Loucy (cell line): ENCODE measurements around the gene RC3H2.
"Not testable (repeated sequence)": the region's sequence is repeated elsewhere in the genome, so short reads cannot be mapped to it uniquely, and the experiment has no call there.

ENCODE experiments used
- H2AFZ ChIP-seq: fragments of 200-600 bp; sonication (generic); 2 replicates; pipeline ENCODE4 v1.6.0; 2016; ENCODE audit warnings: antibody characterized with exemption, mild to moderate bottlenecking, low read length, moderate library complexity
- H3F3A ChIP-seq: fragments of 200-600 bp; 2 replicates; pipeline ENCODE4 v1.6.0; 2016; ENCODE audit warnings: antibody characterized with exemption, low read depth, mild to moderate bottlenecking
- H3K27me3 ChIP-seq: fragments of 200-600 bp; sonication (generic); 2 replicates; pipeline ENCODE4 v1.6.1; 2014; ENCODE audit warnings: low read length, mild to moderate bottlenecking; ENCODE audit not compliant: insufficient read depth, poor library complexity, severe bottlenecking
- H3K36me3 ChIP-seq: fragments of 200-600 bp; sonication (generic); 2 replicates; pipeline ENCODE4 v1.6.1; 2016; ENCODE audit warnings: low read length; ENCODE audit not compliant: insufficient read depth
- H3K4me1 ChIP-seq: fragments of 200-600 bp; sonication (generic); 2 replicates; pipeline ENCODE4 v1.5.1; 2014; ENCODE audit warnings: low read length, mild to moderate bottlenecking; ENCODE audit not compliant: insufficient read depth, poor library complexity, severe bottlenecking
- H3K4me2 ChIP-seq: fragments of 200-600 bp; sonication (generic); 2 replicates; pipeline ENCODE4 v1.6.0; 2014; ENCODE audit warnings: antibody characterized with exemption, low read length, low read depth, mild to moderate bottlenecking; ENCODE audit not compliant: poor library complexity, severe bottlenecking
- H3K4me3 ChIP-seq: fragments of 200-600 bp; sonication (generic); 2 replicates; pipeline ENCODE4 v1.5.1; 2014; ENCODE audit warnings: low read length, mild to moderate bottlenecking, mixed read lengths; ENCODE audit not compliant: poor library complexity, severe bottlenecking
- H3K79me2 ChIP-seq: fragments of 200-600 bp; sonication (generic); 2 replicates; pipeline ENCODE4 v1.6.1; 2014; ENCODE audit warnings: low read length; ENCODE audit not compliant: insufficient read depth
- H3K9ac ChIP-seq: fragments of 200-600 bp; sonication (generic); 2 replicates; pipeline ENCODE4 v1.6.0; 2014; ENCODE audit warnings: mild to moderate bottlenecking, low read depth, low read length, moderate library complexity; ENCODE audit not compliant: poor library complexity, severe bottlenecking
- H3K9me2 ChIP-seq: fragments of 200-600 bp; sonication (generic); replicated peaks from 2 replicates; pipeline ENCODE4 v1.6.1; 2016; ENCODE audit warnings: low read depth, low read length, mixed read lengths
- H3K9me3 ChIP-seq: fragments of 200-600 bp; sonication (generic); 2 replicates; pipeline ENCODE4 v1.6.1; 2014; ENCODE audit warnings: mild to moderate bottlenecking, antibody characterized with exemption, low read length, low read depth; ENCODE audit not compliant: insufficient read depth
- H4K20me1 ChIP-seq: fragments of 200-600 bp; sonication (generic); 2 replicates; pipeline ENCODE4 v1.6.0; 2014; ENCODE audit warnings: antibody characterized with exemption, low read length, mild to moderate bottlenecking; ENCODE audit not compliant: insufficient read depth, poor library complexity, severe bottlenecking
- EZH2phosphoT487 ChIP-seq: fragments of 200-600 bp; IDR thresholded peaks from 2 replicates; pipeline ENCODE4 v1.6.1; 2018; ENCODE audit warnings: antibody characterized with exemption, mild to moderate bottlenecking, moderate library complexity, borderline replicate concordance
- TF ChIP-seq, protein P1 (sequence below): fragments of 200-600 bp; sonication (generic); conservative IDR thresholded peaks from 2 replicates; pipeline ENCODE4 v1.5.1; 2014; ENCODE audit warnings: mild to moderate bottlenecking, antibody characterized with exemption, low read length

Gene RC3H2

DNA sequence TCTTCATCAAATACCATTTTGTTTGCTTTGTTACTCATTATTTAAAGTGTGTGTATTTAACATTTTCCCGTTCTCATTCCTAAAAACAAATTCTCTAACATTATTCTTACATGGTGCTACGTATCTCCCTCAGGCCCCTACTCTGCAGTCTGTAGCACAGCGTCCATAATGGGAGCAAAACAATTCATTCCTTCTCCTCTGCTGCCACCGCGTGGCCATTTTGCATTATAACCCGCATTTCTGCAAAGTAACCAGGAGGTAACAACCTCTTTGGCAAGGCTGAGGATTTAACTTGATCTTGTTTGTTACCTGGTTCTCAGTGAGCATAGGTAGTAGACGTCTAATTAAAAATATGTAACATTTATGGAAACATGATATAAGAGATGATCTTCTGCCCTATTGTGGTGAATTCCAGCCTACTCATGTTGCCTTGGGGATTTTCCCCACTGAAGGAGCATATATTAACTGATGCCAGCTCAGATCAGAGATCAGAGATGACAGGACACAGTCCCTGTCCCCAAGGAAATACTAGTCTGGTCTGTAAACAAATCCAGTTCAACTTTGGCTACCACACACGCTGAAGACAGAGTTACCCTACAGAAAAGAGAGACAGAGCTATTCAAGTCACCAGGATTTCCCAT, 94.7 kb downstream of the RC3H2 start:
- Histone ChIP-seq H3K27me3 (no peaks in the 10 kb centered on the region), H3K36me3 (no peaks in the 10 kb centered on the region), H2AFZ (peak overlapping the region; percentile 74), H3K4me2 (no peak overlapping the region), H4K20me1 (no peaks in the 10 kb centered on the region), H3K9ac (peak overlapping the region; percentile 40), H3K4me1 (peaks cover 25% of the 10 kb centered on the region), H3K9me2 (no peaks in the 10 kb centered on the region), H3K79me2 (no peaks in the 10 kb centered on the region), H3F3A (no peaks in the 10 kb centered on the region), H3K9me3 (no peaks in the 10 kb centered on the region), H3K4me3 (no peak overlapping the region)
- TF ChIP-seq EZH2phosphoT487 = no peak
- TF ChIP-seq, protein P1, sequence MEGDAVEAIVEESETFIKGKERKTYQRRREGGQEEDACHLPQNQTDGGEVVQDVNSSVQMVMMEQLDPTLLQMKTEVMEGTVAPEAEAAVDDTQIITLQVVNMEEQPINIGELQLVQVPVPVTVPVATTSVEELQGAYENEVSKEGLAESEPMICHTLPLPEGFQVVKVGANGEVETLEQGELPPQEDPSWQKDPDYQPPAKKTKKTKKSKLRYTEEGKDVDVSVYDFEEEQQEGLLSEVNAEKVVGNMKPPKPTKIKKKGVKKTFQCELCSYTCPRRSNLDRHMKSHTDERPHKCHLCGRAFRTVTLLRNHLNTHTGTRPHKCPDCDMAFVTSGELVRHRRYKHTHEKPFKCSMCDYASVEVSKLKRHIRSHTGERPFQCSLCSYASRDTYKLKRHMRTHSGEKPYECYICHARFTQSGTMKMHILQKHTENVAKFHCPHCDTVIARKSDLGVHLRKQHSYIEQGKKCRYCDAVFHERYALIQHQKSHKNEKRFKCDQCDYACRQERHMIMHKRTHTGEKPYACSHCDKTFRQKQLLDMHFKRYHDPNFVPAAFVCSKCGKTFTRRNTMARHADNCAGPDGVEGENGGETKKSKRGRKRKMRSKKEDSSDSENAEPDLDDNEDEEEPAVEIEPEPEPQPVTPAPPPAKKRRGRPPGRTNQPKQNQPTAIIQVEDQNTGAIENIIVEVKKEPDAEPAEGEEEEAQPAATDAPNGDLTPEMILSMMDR = peak; percentile 91

DNA sequence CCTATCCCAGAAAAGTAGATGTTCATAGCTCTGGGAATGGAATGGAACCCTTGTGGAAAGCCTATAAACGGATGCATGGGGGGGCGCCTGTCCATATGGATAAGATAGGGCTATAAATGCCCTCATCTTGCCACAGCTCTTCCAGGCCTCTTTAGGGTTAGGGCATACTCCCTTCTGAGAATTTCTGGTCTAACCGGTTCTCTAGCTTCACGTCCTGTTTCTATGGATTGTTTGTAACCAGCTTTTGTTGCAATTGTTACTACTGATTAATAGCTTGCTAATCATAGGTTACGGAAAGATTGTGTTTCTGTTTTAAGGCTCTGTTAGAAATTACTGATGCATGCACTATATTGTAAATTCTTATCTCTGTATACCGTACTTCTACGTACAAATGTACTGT, 95.9 kb downstream of the RC3H2 start:
- H3K9me3 ChIP-seq, H3K9me2 ChIP-seq, H4K20me1 ChIP-seq, H3K4me2 ChIP-seq, H3K4me3 ChIP-seq, H3K36me3 ChIP-seq, H3K27me3 ChIP-seq, H3K79me2 ChIP-seq, H2AFZ ChIP-seq, H3F3A ChIP-seq: not testable (repeated sequence)
- Histone ChIP-seq H3K9ac (peak overlapping the region; percentile 21), H3K4me1 (peaks cover 24% of the 10 kb centered on the region)

DNA sequence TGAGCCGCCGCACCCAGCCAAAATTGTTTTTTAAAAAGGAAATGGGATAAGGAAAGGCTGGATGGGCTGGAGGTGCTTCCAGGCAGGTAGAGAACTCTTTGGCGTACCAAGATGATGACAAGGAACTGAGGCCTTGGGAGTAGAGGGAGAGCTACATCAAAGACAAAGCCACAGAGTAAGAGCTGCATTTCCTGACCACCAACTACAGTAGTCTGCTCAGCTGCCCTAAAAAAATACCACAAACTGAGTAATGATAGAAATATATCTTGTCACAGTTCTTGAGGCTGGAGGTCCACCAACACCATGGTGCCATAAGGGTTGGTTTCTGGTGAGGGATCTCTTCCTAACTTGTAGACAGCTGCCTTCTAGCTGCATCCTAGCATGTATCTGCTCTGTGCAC, 97.0 kb downstream of the RC3H2 start:
- H3K36me3 ChIP-seq = no peaks in the 10 kb centered on the region
- H3K9me2 ChIP-seq = no peaks in the 10 kb centered on the region
- peak overlapping the region; percentile 54 for H3K4me2 ChIP-seq
- H3F3A ChIP-seq = no peaks in the 10 kb centered on the region
- no peaks in the 10 kb centered on the region for H4K20me1 ChIP-seq
- H3K9me3 ChIP-seq = no peaks in the 10 kb centered on the region
- H3K9ac ChIP-seq = peak overlapping the region; percentile 21
- peaks cover 24% of the 10 kb centered on the region for H3K4me1 ChIP-seq
- H3K4me3 ChIP-seq = peak overlapping the region; percentile 28
- H2AFZ ChIP-seq = no peak overlapping the region
- TF ChIP-seq EZH2phosphoT487 = no peak
- TF ChIP-seq, protein P1 = no peak
- H3K79me2 ChIP-seq = no peaks in the 10 kb centered on the region
- H3K27me3 ChIP-seq = no peaks in the 10 kb centered on the region

DNA sequence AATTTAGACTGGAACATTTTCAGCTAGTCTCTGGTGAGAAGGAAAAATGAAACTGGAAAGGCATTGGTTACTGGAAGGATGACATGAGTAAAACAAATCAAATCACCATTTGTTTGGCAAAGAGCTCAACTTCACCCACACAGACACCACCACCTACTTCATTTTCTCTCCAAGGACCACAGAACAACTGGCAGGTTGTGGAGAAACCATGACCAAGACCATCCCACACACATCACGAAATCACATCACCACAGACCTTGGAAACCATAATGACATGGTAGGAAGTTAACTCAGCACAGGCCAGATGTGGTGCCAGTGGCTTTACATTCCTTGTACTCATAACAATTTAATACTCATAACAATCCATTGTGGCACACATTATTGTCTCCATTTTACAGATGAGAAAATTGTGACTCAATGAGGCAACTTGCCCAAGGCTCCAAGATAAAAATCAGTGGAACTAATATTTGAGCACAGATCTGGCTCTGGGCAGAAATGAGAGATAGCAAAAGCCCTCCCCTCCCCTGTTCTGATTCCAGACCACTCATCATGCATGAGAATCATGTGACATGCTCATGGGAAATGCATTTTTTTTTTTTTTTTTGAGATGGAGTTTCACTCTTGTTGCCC, 97.8 kb downstream of the RC3H2 start:
- Histone ChIP-seq H3F3A (no peaks in the 10 kb centered on the region), H3K9me3 (no peaks in the 10 kb centered on the region), H4K20me1 (no peaks in the 10 kb centered on the region), H3K79me2 (no peaks in the 10 kb centered on the region), H3K4me1 (peaks cover 24% of the 10 kb centered on the region), H3K9me2 (no peaks in the 10 kb centered on the region), H3K27me3 (no peaks in the 10 kb centered on the region), H2AFZ (no peak overlapping the region), H3K36me3 (no peaks in the 10 kb centered on the region), H3K4me2 (peak overlapping the region; percentile 54), H3K9ac (no peak overlapping the region), H3K4me3 (no peak overlapping the region)
- TF ChIP-seq, protein P1 = no peak
- TF ChIP-seq EZH2phosphoT487 = no peak
